HepG2 (cell line): ENCODE measurements around the gene SLC7A10. TPM values are rescaled to one million over a fixed set of nuclear protein-coding genes. Genes with fewer than 3 reads are reported as not detected.

Experiments used
- BRD4 ChIP-seq: sonication (generic); formaldehyde crosslinking; IDR thresholded peaks from 2 replicates; pipeline ENCODE4 v1.4.0; 2020; ENCODE audit warnings: missing genetic modification reagents
- FOXK1 ChIP-seq: sonication (generic); formaldehyde crosslinking; IDR thresholded peaks from 2 replicates; pipeline ENCODE4 v1.4.0; 2020; ENCODE audit warnings: low read depth, missing genetic modification reagents, borderline replicate concordance
- HOXA9 ChIP-seq: sonication (generic); formaldehyde crosslinking; IDR thresholded peaks from 2 replicates; pipeline ENCODE4 v1.8.1; 2022; ENCODE audit warnings: missing genetic modification reagents, mild to moderate bottlenecking, moderate library complexity, borderline replicate concordance
- KAT7 ChIP-seq: IDR thresholded peaks from 2 replicates; pipeline ENCODE4 v1.6.1; 2018; ENCODE audit warnings: borderline replicate concordance, missing compliant biosample characterization
- MATR3 ChIP-seq: sonication (generic); formaldehyde crosslinking; IDR thresholded peaks from 2 replicates; pipeline ENCODE4 v1.4.0; 2020; ENCODE audit warnings: missing genetic modification reagents
- MED8 ChIP-seq: sonication (generic); formaldehyde crosslinking; IDR thresholded peaks from 2 replicates; pipeline ENCODE4 v1.8.1; 2023; ENCODE audit warnings: mild to moderate bottlenecking, missing genetic modification reagents; ENCODE audit not compliant: insufficient replicate concordance
- MEF2D ChIP-seq: sonication (generic); formaldehyde crosslinking; IDR thresholded peaks from 2 replicates; pipeline ENCODE4 v1.5.1; 2020; ENCODE audit warnings: mild to moderate bottlenecking, missing genetic modification reagents
- MYC ChIP-seq: sonication (generic); formaldehyde crosslinking; IDR thresholded peaks from 2 replicates; pipeline ENCODE4 v1.9.0; 2021; ENCODE audit warnings: missing genetic modification reagents, borderline replicate concordance
- PCBP1 ChIP-seq: fragments of 200-400 bp; formaldehyde crosslinking; IDR thresholded peaks from 2 replicates; pipeline ENCODE4 v1.6.1; 2017; ENCODE audit warnings: mild to moderate bottlenecking, low read depth, low read length, borderline replicate concordance
- RARG ChIP-seq: sonication (generic); formaldehyde crosslinking; IDR thresholded peaks from 2 replicates; pipeline ENCODE4 v1.4.0; 2020; ENCODE audit warnings: low read depth, mild to moderate bottlenecking, missing genetic modification reagents
- RBM22 ChIP-seq: fragments of 200-400 bp; formaldehyde crosslinking; optimal IDR thresholded peaks from 2 replicates; pipeline ENCODE3; 2017; ENCODE audit warnings: mild to moderate bottlenecking, low read length, moderate library complexity
- ZBTB7B ChIP-seq: sonication (generic); formaldehyde crosslinking; IDR thresholded peaks from 2 replicates; pipeline ENCODE4 v1.4.0; 2020; ENCODE audit warnings: missing genetic modification reagents
- ZC3H4 ChIP-seq: sonication (generic); formaldehyde crosslinking; IDR thresholded peaks from 2 replicates; pipeline ENCODE4 v1.4.0; 2020; ENCODE audit warnings: missing genetic modification reagents, borderline replicate concordance
- ZNF10 ChIP-seq: sonication (generic); formaldehyde crosslinking; IDR thresholded peaks from 2 replicates; pipeline ENCODE4 v1.4.0; 2020; ENCODE audit warnings: mild to moderate bottlenecking, low read depth, missing genetic modification reagents, borderline replicate concordance
- ZNF124 ChIP-seq: sonication (generic); formaldehyde crosslinking; IDR thresholded peaks from 2 replicates; pipeline ENCODE4 v1.4.0; 2020; ENCODE audit warnings: missing genetic modification reagents
- ZNF274 ChIP-seq: sonication (generic); formaldehyde crosslinking; IDR thresholded peaks from 2 replicates; pipeline ENCODE4 v1.5.1; 2020; ENCODE audit warnings: mild to moderate bottlenecking, missing genetic modification reagents
- ZNF276 ChIP-seq: sonication (generic); formaldehyde crosslinking; IDR thresholded peaks from 2 replicates; pipeline ENCODE4 v1.4.0; 2020; ENCODE audit warnings: mild to moderate bottlenecking, low read depth, missing genetic modification reagents
- ZNF333 ChIP-seq: sonication (generic); formaldehyde crosslinking; IDR thresholded peaks from 2 replicates; pipeline ENCODE4 v1.4.0; 2020; ENCODE audit warnings: mild to moderate bottlenecking, missing genetic modification reagents, borderline replicate concordance
- ZNF510 ChIP-seq: sonication (generic); formaldehyde crosslinking; IDR thresholded peaks from 2 replicates; pipeline ENCODE4 v1.4.0; 2020; ENCODE audit warnings: low read depth, mild to moderate bottlenecking, missing genetic modification reagents
- ZNF644 ChIP-seq: IDR thresholded peaks from 2 replicates; pipeline ENCODE4 v1.6.1; 2016; ENCODE audit warnings: low read depth
- polyA plus RNA-seq, 8 experiments: library from polyadenylated mRNA; depleted of rRNA in 3 of 8; stranded (reverse) in 7 of 8; unstranded in 1 of 8; fragments of >200 nt; fragmentation: Illumina TruSeq in 4 of 8; extraction: Trizol in 4 of 8; gene quantifications; 2 replicates each; pipeline versions ENCODE4 v1.2.1 to v1.2.3, GENCODE V29; 2011 to 2016; ENCODE audit warnings: low read depth in 4 of 8, missing spikeins in 1 of 8, mixed read lengths in 1 of 8; ENCODE audit not compliant: insufficient read depth in 1 of 8
- total RNA-seq, 5 experiments: library from RNA; depleted of rRNA; stranded (reverse); fragments of >200 nt; fragmentation: Illumina TruSeq; extraction: Trizol; gene quantifications; 2 replicates each; pipeline ENCODE4 v1.2.3, GENCODE V29; 2016; ENCODE audit warnings: low read depth in 1 of 5
- TF ChIP-seq, protein P1 (sequence below): sonication (generic); formaldehyde crosslinking; IDR thresholded peaks from 2 replicates; pipeline ENCODE4 v1.5.0; 2020; ENCODE audit warnings: missing genetic modification reagents
- TF ChIP-seq, protein P2 (sequence below): sonication (generic); formaldehyde crosslinking; IDR thresholded peaks from 2 replicates; pipeline ENCODE4 v1.4.0; 2020; ENCODE audit warnings: missing genetic modification reagents
- TF ChIP-seq, protein P3 (sequence below): sonication (generic); formaldehyde crosslinking; IDR thresholded peaks from 2 replicates; pipeline ENCODE4 v1.4.0; 2020; ENCODE audit warnings: missing genetic modification reagents, mild to moderate bottlenecking, borderline replicate concordance

SLC7A10 gene
- total and polyA plus RNA-seq, 2 of the 13 experiments (the other 11 are each of a cell fraction or from before 2014, with no cell fraction given): 1.1 to 2.2 TPM

DNA sequence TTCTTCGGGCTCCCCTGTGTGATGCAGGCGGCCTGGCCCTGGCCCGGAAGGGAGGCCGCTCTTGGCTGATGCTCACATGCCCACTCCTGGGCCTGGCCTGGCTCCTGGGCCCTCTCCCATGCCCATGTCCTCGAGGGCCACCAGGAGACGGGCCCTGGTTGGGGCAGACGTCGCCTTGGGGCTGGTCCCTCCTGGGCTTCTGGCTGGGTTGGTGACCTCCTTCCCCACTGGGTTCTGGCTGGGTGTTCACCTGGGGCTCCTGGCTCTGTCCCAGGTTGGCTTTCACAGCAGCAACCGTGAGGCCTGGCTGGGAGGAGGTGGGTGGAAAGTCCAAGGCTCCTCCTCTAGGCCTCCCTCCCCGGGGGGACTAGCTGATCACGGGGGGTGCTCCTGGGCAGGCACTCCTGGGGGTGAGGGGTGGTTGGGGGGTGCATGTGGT, 15.5 kb upstream of the SLC7A10 start (continued):
- TF ChIP-seq, protein P1, sequence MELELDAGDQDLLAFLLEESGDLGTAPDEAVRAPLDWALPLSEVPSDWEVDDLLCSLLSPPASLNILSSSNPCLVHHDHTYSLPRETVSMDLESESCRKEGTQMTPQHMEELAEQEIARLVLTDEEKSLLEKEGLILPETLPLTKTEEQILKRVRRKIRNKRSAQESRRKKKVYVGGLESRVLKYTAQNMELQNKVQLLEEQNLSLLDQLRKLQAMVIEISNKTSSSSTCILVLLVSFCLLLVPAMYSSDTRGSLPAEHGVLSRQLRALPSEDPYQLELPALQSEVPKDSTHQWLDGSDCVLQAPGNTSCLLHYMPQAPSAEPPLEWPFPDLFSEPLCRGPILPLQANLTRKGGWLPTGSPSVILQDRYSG (CRISPR knock-in tag): no peak
- TF ChIP-seq KAT7 (no peak), MEF2D (CRISPR knock-in tag) (peak; percentile 17; the same call in 1 of the 2 replicates), FOXK1 (no peak), ZNF124 (CRISPR knock-in tag) (no peak), ZBTB7B (CRISPR knock-in tag) (no peak; the same call in 1 of the 2 replicates), PCBP1 (0 out of 2 replicates have a peak, but pooled peaks have one; percentile 14), RBM22 (no peak), ZNF644 (CRISPR knock-in tag) (no peak), ZNF510 (CRISPR knock-in tag) (0 out of 2 replicates have a peak, but pooled peaks have one; percentile 53), MATR3 (no peak), MED8 (CRISPR knock-in tag) (no peak), HOXA9 (CRISPR knock-in tag) (no peak), ZNF276 (no peak), RARG (CRISPR knock-in tag) (no peak), MYC (CRISPR knock-in tag) (0 out of 2 replicates have a peak, but pooled peaks have one; percentile 21), BRD4 (CRISPR knock-in tag) (0 out of 2 replicates have a peak, but pooled peaks have one; percentile 34), ZNF333 (CRISPR knock-in tag) (no peak), ZNF274 (CRISPR knock-in tag) (peak; percentile 68; the same call in 1 of the 2 replicates), ZNF10 (CRISPR knock-in tag) (no peak), ZC3H4 (no peak)
- TF ChIP-seq, protein P2, sequence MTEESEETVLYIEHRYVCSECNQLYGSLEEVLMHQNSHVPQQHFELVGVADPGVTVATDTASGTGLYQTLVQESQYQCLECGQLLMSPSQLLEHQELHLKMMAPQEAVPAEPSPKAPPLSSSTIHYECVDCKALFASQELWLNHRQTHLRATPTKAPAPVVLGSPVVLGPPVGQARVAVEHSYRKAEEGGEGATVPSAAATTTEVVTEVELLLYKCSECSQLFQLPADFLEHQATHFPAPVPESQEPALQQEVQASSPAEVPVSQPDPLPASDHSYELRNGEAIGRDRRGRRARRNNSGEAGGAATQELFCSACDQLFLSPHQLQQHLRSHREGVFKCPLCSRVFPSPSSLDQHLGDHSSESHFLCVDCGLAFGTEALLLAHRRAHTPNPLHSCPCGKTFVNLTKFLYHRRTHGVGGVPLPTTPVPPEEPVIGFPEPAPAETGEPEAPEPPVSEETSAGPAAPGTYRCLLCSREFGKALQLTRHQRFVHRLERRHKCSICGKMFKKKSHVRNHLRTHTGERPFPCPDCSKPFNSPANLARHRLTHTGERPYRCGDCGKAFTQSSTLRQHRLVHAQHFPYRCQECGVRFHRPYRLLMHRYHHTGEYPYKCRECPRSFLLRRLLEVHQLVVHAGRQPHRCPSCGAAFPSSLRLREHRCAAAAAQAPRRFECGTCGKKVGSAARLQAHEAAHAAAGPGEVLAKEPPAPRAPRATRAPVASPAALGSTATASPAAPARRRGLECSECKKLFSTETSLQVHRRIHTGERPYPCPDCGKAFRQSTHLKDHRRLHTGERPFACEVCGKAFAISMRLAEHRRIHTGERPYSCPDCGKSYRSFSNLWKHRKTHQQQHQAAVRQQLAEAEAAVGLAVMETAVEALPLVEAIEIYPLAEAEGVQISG (CRISPR knock-in tag): no peak
- TF ChIP-seq, protein P3, sequence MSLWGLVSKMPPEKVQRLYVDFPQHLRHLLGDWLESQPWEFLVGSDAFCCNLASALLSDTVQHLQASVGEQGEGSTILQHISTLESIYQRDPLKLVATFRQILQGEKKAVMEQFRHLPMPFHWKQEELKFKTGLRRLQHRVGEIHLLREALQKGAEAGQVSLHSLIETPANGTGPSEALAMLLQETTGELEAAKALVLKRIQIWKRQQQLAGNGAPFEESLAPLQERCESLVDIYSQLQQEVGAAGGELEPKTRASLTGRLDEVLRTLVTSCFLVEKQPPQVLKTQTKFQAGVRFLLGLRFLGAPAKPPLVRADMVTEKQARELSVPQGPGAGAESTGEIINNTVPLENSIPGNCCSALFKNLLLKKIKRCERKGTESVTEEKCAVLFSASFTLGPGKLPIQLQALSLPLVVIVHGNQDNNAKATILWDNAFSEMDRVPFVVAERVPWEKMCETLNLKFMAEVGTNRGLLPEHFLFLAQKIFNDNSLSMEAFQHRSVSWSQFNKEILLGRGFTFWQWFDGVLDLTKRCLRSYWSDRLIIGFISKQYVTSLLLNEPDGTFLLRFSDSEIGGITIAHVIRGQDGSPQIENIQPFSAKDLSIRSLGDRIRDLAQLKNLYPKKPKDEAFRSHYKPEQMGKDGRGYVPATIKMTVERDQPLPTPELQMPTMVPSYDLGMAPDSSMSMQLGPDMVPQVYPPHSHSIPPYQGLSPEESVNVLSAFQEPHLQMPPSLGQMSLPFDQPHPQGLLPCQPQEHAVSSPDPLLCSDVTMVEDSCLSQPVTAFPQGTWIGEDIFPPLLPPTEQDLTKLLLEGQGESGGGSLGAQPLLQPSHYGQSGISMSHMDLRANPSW (CRISPR knock-in tag): no peak
